Stimulated activated CD8-positive, alpha-beta memory T cell treated with anti-CD3 and anti-CD28 coated beads, Interleukin-15, amount 100 ng/mL, for 24 hours (primary cell): ENCODE measurements around the gene CD244.
"Not testable (repeated sequence)": the region's sequence is repeated elsewhere in the genome, so short reads cannot be mapped to it uniquely, and the experiment has no call there.

ENCODE experiments used
- DNase-seq: peaks from one replicate; pipeline ENCODE4 v3.0.0-alpha.2; 2020; ENCODE audit warnings: low read depth

Gene CD244

GRCh38 chr1:160862203-160863060 is at the start of gene CD244:
Gene CD244, minus strand, starts transcription at chr1:160862887. Its CDS starts 210 bp downstream, at chr1:160862677.
- no peak for DNase-seq

GRCh38 chr1:160911925-160912324 is 49.2 kb upstream of the CD244 start:
- DNase-seq, result no peak

- DNase-seq, result no peak
These were observed 48.8 kb upstream of the CD244 start for GRCh38 chr1:160911441-160911840.

GRCh38 chr1:160910170-160910750 is 47.6 kb upstream of the CD244 start:
- DNase-seq, result no peak

- no peak for DNase-seq
These were observed 45.3 kb upstream of the CD244 start for GRCh38 chr1:160907976-160908375.

GRCh38 chr1:160905617-160905989 is 42.9 kb upstream of the CD244 start:
- DNase-seq, result no peak

- no peak for DNase-seq
These were observed 42.3 kb upstream of the CD244 start for GRCh38 chr1:160904783-160905616.

- not testable (repeated sequence) for DNase-seq
These were observed 39.6 kb upstream of the CD244 start for GRCh38 chr1:160902251-160902650.

GRCh38 chr1:160901768-160902167 is 39.1 kb upstream of the CD244 start:
- DNase-seq, result no peak

GRCh38 chr1:160900683-160901082 is 38.0 kb upstream of the CD244 start:
- not testable (repeated sequence) for DNase-seq

- DNase-seq, result not testable (repeated sequence)
These were observed 31.9 kb upstream of the CD244 start for GRCh38 chr1:160894368-160895135.

- DNase-seq, result no peak
These were observed 28.8 kb upstream of the CD244 start for GRCh38 chr1:160891474-160891873.

- DNase-seq, result no peak
These were observed 26.2 kb upstream of the CD244 start for GRCh38 chr1:160888926-160889325.

GRCh38 chr1:160887071-160887470 is 24.4 kb upstream of the CD244 start:
- DNase-seq, result no peak

GRCh38 chr1:160885042-160885441 is 22.4 kb upstream of the CD244 start, which contains the start of gene ITLN1:
Gene ITLN1, minus strand, starts transcription at chr1:160885180. Its CDS starts 303 bp downstream, at chr1:160884877.
- no peak for DNase-seq

GRCh38 chr1:160884579-160884978 is 21.9 kb upstream of the CD244 start:
- DNase-seq, result no peak

- no peak for DNase-seq
These were observed 21.2 kb upstream of the CD244 start for GRCh38 chr1:160883581-160884513.

- DNase-seq, result no peak
These were observed 19.9 kb upstream of the CD244 start for GRCh38 chr1:160882582-160882981.

GRCh38 chr1:160881264-160881663 is 18.6 kb upstream of the CD244 start:
- not testable (repeated sequence) for DNase-seq

- no peak for DNase-seq
These were observed 17.5 kb upstream of the CD244 start for GRCh38 chr1:160880216-160880615.

- DNase-seq, result no peak
These were observed 16.4 kb upstream of the CD244 start for GRCh38 chr1:160879056-160879455.
